Neuronal stem cell (in vitro differentiated cells): ENCODE measurements around the gene KIAA2012.

Experiments used
- DNase-seq: peaks from one replicate; pipeline ENCODE4 v3.0.0-alpha.2; 2013; ENCODE audit warnings: low spot score
- H2AFZ ChIP-seq: one replicate; pipeline ENCODE4 v1.6.1; 2013; ENCODE audit warnings: mild to moderate bottlenecking, low read length, inconsistent platforms
- H2AK5ac ChIP-seq: 2 replicates; pipeline ENCODE4 v1.6.1; 2013; ENCODE audit warnings: low read depth, mild to moderate bottlenecking, inconsistent platforms, low read length, moderate library complexity, mixed read lengths
- H2BK120ac ChIP-seq: 2 replicates; pipeline ENCODE4 v1.6.1; 2013; ENCODE audit warnings: low read depth, mild to moderate bottlenecking, inconsistent platforms, low read length, moderate library complexity, mixed read lengths
- H2BK12ac ChIP-seq: one replicate; pipeline ENCODE4 v1.6.1; 2013; ENCODE audit warnings: low read length, inconsistent platforms
- H2BK15ac ChIP-seq: 2 replicates; pipeline ENCODE4 v1.6.1; 2013; ENCODE audit warnings: mild to moderate bottlenecking, low read length, inconsistent platforms, mixed read lengths
- H2BK5ac ChIP-seq: one replicate; pipeline ENCODE4 v1.6.1; 2013; ENCODE audit warnings: inconsistent platforms, mild to moderate bottlenecking, low read length, moderate library complexity
- H3K14ac ChIP-seq: one replicate; pipeline ENCODE4 v1.6.1; 2013; ENCODE audit warnings: low read length, inconsistent platforms
- H3K18ac ChIP-seq: 2 replicates; pipeline ENCODE4 v1.6.1; 2013; ENCODE audit warnings: low read length, inconsistent platforms
- H3K23ac ChIP-seq: 2 replicates; pipeline ENCODE4 v1.6.1; 2013; ENCODE audit warnings: low read depth, mild to moderate bottlenecking, mixed read lengths, low read length, inconsistent platforms; ENCODE audit not compliant: poor library complexity
- H3K27ac ChIP-seq: replicated peaks from 3 replicates; pipeline ENCODE4 v1.5.1; 2013; ENCODE audit warnings: low read length, inconsistent platforms
- H3K27me3 ChIP-seq, 3 experiments: 2 replicates each; pipeline ENCODE4 v1.6.1; 2013; ENCODE audit warnings: low read length in 3 of 3, mild to moderate bottlenecking in 2 of 3, inconsistent platforms in 1 of 3, low read depth in 1 of 3, mixed read lengths in 1 of 3, moderate library complexity in 1 of 3; ENCODE audit not compliant: control insufficient read depth in 3 of 3, insufficient read depth in 3 of 3
- H3K36me3 ChIP-seq, 2 donors: replicated peaks in 1 of 2; 2 replicates each; pipeline ENCODE4 v1.6.1; 2013; ENCODE audit warnings: low read length in 2 of 2; ENCODE audit not compliant: control insufficient read depth in 2 of 2, insufficient read depth in 2 of 2
- H3K4ac ChIP-seq: 2 replicates; pipeline ENCODE4 v1.6.1; 2013; ENCODE audit warnings: inconsistent platforms, mild to moderate bottlenecking, low read length, moderate library complexity
- H3K4me1 ChIP-seq, 2 donors: 1 replicate in 1 of 2; 2 replicates in 1 of 2; pipeline ENCODE4 v1.6.1; 2013; ENCODE audit warnings: low read length in 2 of 2, low read depth in 1 of 2; ENCODE audit not compliant: control insufficient read depth in 2 of 2, insufficient read depth in 1 of 2
- H3K4me2 ChIP-seq: one replicate; pipeline ENCODE4 v1.6.1; 2013; ENCODE audit warnings: mild to moderate bottlenecking, low read length, inconsistent platforms; ENCODE audit not compliant: insufficient read depth, poor library complexity, severe bottlenecking
- H3K4me3 ChIP-seq, 2 donors: 2 replicates each; pipeline ENCODE4 v1.5.1; 2013; ENCODE audit warnings: low read length in 2 of 2, mild to moderate bottlenecking in 2 of 2, inconsistent platforms in 1 of 2, moderate library complexity in 1 of 2
- H3K79me1 ChIP-seq: one replicate; pipeline ENCODE4 v1.6.1; 2013; ENCODE audit warnings: low read depth, mild to moderate bottlenecking, inconsistent platforms, low read length, moderate library complexity
- H3K9ac ChIP-seq: one replicate; pipeline ENCODE4 v1.6.1; 2013; ENCODE audit warnings: mild to moderate bottlenecking, low read depth, low read length, inconsistent platforms; ENCODE audit not compliant: poor library complexity
- H3K9me3 ChIP-seq, 2 donors: replicated peaks in 1 of 2; 2 replicates each; pipeline versions ENCODE3 to v1.6.1; 2013; ENCODE audit warnings: low read length in 2 of 2, mild to moderate bottlenecking in 2 of 2, inconsistent platforms in 1 of 2, low read depth in 1 of 2, mixed read lengths in 1 of 2, moderate library complexity in 1 of 2; ENCODE audit not compliant: control insufficient read depth in 2 of 2, insufficient read depth in 1 of 2
- H4K8ac ChIP-seq: one replicate; pipeline ENCODE4 v1.6.1; 2013; ENCODE audit warnings: low read depth, mild to moderate bottlenecking, inconsistent platforms, low read length, moderate library complexity
- H4K91ac ChIP-seq: one replicate; pipeline ENCODE4 v1.6.1; 2013; ENCODE audit warnings: low read length, low read depth, mild to moderate bottlenecking, inconsistent platforms; ENCODE audit not compliant: poor library complexity
- WGBS, 2 donors: extraction: QIAGEN DNeasy Blood & Tissue Kit; methylation state at CpG; one replicate each; pipeline ENCODE4 v1.1.7; 2013; ENCODE audit warnings: missing lambda C conversion rate in 2 of 2, mixed read lengths in 1 of 2; ENCODE audit not compliant: insufficient read length in 2 of 2, insufficient replicate concordance in 1 of 2; ENCODE audit errors: extremely low coverage in 2 of 2; 5-methylcytosine and 5-hydroxymethylcytosine counted together

Gene KIAA2012

DNA sequence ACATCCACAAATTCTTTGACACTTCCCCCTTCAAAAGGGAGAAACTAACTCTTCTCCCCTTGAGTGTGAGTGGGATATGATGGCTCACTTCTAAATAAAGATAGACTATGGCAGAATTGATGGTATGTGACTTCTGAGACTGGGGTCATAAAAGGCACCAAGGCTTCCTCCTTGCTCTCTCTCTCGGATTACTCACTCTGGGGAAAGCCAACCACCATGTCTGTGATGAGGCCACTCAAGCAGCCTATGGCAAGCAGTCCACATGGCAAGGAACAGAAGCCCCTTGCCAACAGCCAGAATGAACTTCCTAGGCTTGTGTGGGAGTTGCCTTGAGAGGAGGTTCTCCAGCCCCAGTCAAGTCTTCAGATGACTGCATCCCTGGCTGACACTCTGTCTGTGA is 43.6 kb downstream of the KIAA2012 start:
- Histone ChIP-seq H2BK5ac (no peak overlapping the region), H2BK12ac (no peak overlapping the region), H3K4me1 (peaks cover 2 to 3% of the 10 kb centered on the region in 2 donors), H2AFZ (no peak overlapping the region), H3K23ac (no peak overlapping the region), H3K27ac (no peak overlapping the region), H3K9me3 (peaks cover 0 to 4% of the 10 kb centered on the region in 2 donors), H3K9ac (no peak overlapping the region), H3K79me1 (no peaks in the 10 kb centered on the region), H2BK120ac (no peak overlapping the region), H3K27me3 (no peaks in the 10 kb centered on the region), H3K36me3 (no peaks in the 10 kb centered on the region), H4K91ac (no peak overlapping the region), H3K18ac (no peak overlapping the region), H2AK5ac (no peak overlapping the region), H3K4ac (no peak overlapping the region), H4K8ac (no peak overlapping the region), H2BK15ac (no peak overlapping the region), H3K4me2 (no peak overlapping the region), H3K4me3 (no peak overlapping the region), H3K14ac (no peak overlapping the region)
- no peak for DNase-seq
- no CpG with 5 or more reads among the region's 1 CpG for WGBS, 2 donors

GRCh38 chr2:202118168-202118567 is 45.1 kb downstream of the KIAA2012 start:
- H3K4me1 ChIP-seq: peaks cover 9 to 11% of the 10 kb centered on the region in 2 donors
- no peak overlapping the region for H2BK5ac ChIP-seq
- no peak overlapping the region for H2BK12ac ChIP-seq
- no peaks in the 10 kb centered on the region for H3K79me1 ChIP-seq
- no peak overlapping the region for H3K18ac ChIP-seq
- no peak overlapping the region for H4K8ac ChIP-seq
- H2BK120ac ChIP-seq: no peak overlapping the region
- H2BK15ac ChIP-seq: no peak overlapping the region
- H3K9me3 ChIP-seq: peaks cover 0 to 4% of the 10 kb centered on the region in 2 donors
- DNase-seq: no peak
- no peak overlapping the region for H3K4ac ChIP-seq
- no peaks in the 10 kb centered on the region for H3K36me3 ChIP-seq
- H3K27me3 ChIP-seq: peaks cover 0 to 2% (median 0%) of the 10 kb centered on the region in 3 experiments
- no peak overlapping the region for H3K23ac ChIP-seq
- no peak overlapping the region for H3K27ac ChIP-seq
- no peak overlapping the region for H2AK5ac ChIP-seq
- no peak overlapping the region for H2AFZ ChIP-seq
- H4K91ac ChIP-seq: no peak overlapping the region
- no peak overlapping the region for H3K4me3 ChIP-seq
- no peak overlapping the region for H3K4me2 ChIP-seq
- H3K14ac ChIP-seq: no peak overlapping the region
- WGBS, 2 donors: no CpG with 5 or more reads among the region's 1 CpG
- H3K9ac ChIP-seq: no peak overlapping the region

DNA sequence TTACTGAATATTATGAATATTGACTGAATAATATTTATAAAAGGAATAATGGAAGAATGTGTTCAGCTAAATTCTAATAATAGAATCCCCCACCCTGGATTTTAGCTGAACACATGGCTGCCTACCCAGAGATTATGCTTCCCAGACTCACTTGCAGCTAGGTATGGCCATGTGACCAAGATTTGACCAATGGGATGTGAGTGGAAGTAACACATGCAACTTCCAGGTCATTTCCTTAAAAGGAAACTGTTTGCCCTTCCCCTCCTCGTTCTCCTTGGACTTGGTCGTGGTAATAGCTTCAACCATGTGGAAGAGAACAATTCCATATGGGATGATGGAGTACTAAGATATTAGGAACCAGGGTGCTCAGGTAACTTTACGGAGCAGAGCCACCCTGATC is 47.8 kb downstream of the KIAA2012 start:
- no peak overlapping the region for H4K8ac ChIP-seq
- H3K27me3 ChIP-seq: peaks cover 0 to 2% (median 0%) of the 10 kb centered on the region in 3 experiments
- peaks cover 7 to 11% of the 10 kb centered on the region in 2 donors for H3K4me1 ChIP-seq
- H3K18ac ChIP-seq: no peak overlapping the region
- no peaks in the 10 kb centered on the region for H3K36me3 ChIP-seq
- H3K9ac ChIP-seq: no peak overlapping the region
- peaks cover 0 to 4% of the 10 kb centered on the region in 2 donors for H3K9me3 ChIP-seq
- no peak overlapping the region for H2BK5ac ChIP-seq
- H3K14ac ChIP-seq: no peak overlapping the region
- no peak overlapping the region for H3K23ac ChIP-seq
- H2AK5ac ChIP-seq: no peak overlapping the region
- H2BK120ac ChIP-seq: no peak overlapping the region
- H3K4ac ChIP-seq: no peak overlapping the region
- H2BK12ac ChIP-seq: no peak overlapping the region
- WGBS, 2 donors: no CpG with 5 or more reads among the region's 3 CpGs
- H2BK15ac ChIP-seq: no peak overlapping the region
- H3K4me2 ChIP-seq: no peak overlapping the region
- H4K91ac ChIP-seq: no peak overlapping the region
- H3K4me3 ChIP-seq: no peak overlapping the region
- no peak overlapping the region for H3K27ac ChIP-seq
- no peaks in the 10 kb centered on the region for H3K79me1 ChIP-seq
- no peak for DNase-seq
- no peak overlapping the region for H2AFZ ChIP-seq

GRCh38 chr2:202121532-202122162 is 48.6 kb downstream of the KIAA2012 start:
- H3K4ac ChIP-seq: no peak overlapping the region
- no peak overlapping the region for H4K8ac ChIP-seq
- H3K23ac ChIP-seq: no peak overlapping the region
- H2BK120ac ChIP-seq: no peak overlapping the region
- H3K4me3 ChIP-seq: no peak overlapping the region
- H3K27me3 ChIP-seq: peaks cover 0 to 2% (median 0%) of the 10 kb centered on the region in 3 experiments
- H4K91ac ChIP-seq: no peak overlapping the region
- H3K14ac ChIP-seq: no peak overlapping the region
- H3K4me2 ChIP-seq: no peak overlapping the region
- no peaks in the 10 kb centered on the region for H3K36me3 ChIP-seq
- H2AK5ac ChIP-seq: no peak overlapping the region
- H3K9me3 ChIP-seq: peaks cover 0 to 4% of the 10 kb centered on the region in 2 donors
- peak overlapping the region; percentile 85 for H2AFZ ChIP-seq
- WGBS, 2 donors: no CpG with 5 or more reads among the region's 9 CpGs
- H3K18ac ChIP-seq: peak overlapping the region; percentile 89
- no peak overlapping the region for H2BK12ac ChIP-seq
- H2BK5ac ChIP-seq: no peak overlapping the region
- no peak for DNase-seq
- no peak overlapping the region for H3K9ac ChIP-seq
- no peaks in the 10 kb centered on the region for H3K79me1 ChIP-seq
- H3K27ac ChIP-seq: no peak overlapping the region
- no peak overlapping the region for H2BK15ac ChIP-seq
- peaks cover 7 to 11% of the 10 kb centered on the region in 2 donors for H3K4me1 ChIP-seq
